ENCODE data around the gene SFMBT1.
A peak's percentile ranks its signal among the peaks of the same experiment; 100 is the strongest.

Gene SFMBT1

GRCh38 chr3:53045518-53046170, at the start of gene SFMBT1:
TSS of gene SFMBT1 (minus strand) at chr3:53046073. CDS start at chr3:52969128, 76,945 bp downstream.
- peak; percentile 20 to 69 for DNase-seq (ENCODE audit: extremely low read depth in 1 of 2, low read depth in 1 of 2)

DNA sequence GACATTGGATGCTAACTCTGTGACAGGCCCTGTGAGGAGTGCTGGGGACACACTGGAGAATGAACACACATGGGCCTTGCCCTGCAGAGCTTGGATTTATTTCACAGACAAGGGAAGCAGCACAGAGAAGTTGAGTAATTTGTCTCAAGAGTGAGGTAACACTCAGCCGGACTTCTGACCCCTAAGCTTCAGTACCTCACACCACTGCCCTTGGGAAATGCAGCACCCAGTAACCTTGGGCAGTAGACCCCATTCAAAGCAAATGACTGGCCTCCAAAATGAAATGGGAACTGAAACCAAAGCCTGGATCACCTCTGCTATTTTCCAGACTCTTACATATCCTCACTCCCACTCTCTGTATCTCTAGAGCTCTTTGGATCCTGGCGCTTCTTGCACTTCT, 47.1 kb upstream of the SFMBT1 start:
- no peak for DNase-seq (ENCODE audit: extremely low read depth in 1 of 2, low read depth in 1 of 2)

DNA sequence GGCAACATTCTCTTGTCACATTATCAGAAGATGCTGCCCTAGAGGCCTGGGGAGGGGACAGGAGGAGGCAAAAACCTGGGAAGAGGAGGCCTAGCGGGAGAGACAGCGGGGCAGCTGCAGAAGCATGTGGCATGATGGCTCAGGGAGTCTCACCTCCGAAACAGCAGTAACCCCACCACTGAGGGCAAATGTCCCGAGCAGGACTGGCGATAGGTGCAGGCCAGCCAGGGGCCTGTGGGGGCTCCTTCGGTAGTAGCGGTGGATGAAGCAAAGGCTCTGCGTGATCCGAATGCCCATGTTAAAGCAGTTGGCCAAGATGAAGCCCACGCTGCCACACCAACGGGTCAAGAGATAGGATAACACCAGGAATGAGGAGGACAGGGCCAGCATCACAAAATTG, 46.3 kb upstream of the SFMBT1 start:
- no peak for DNase-seq (ENCODE audit: extremely low read depth in 1 of 2, low read depth in 1 of 2)

- DNase-seq (ENCODE audit: extremely low read depth in 1 of 2, low read depth in 1 of 2), result no peak
Measured at GRCh38 chr3:53091011-53091410, 45.1 kb upstream of the SFMBT1 start.

DNA sequence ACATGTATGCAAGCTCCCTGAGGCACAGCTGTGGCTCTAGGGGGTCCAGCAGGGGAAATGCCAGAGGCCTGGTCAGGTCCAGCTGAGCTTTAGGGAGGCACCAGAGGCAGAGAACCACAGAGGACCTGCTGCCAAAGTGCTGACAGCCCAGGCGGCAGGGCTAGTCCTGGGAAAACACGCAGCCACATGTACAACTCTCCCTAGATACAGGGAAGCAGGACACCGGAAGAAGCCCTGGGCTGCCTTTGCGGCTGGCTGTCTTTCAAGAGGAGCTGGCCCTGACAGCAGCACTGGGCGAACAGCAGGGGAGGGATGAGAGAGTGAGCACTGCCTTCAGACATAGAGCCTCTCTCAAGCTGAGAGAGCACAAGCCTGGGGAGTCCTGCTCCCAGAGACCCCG, 43.6 kb upstream of the SFMBT1 start:
- no peak for DNase-seq (ENCODE audit: extremely low read depth in 1 of 2, low read depth in 1 of 2)

DNA sequence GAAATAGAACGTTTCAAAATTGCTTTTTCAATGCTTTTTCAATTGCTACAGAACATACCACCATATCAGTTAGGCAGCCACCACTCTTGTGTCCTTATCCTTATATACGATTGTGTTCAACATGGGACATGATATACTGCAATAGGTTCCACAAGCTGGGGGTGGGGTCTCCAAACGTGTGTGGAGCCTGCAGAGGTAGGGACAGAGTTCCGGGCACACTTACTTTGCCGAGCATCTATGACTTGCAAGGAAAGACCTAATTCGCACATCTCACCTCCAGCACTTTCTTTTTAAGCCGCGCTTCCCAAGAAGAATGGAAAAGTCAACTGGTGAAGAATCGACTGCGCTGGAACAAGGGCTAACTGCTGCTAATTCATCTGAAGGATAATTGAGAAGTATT, 39.6 kb upstream of the SFMBT1 start:
- DNase-seq (ENCODE audit: extremely low read depth in 1 of 2, low read depth in 1 of 2), result no peak

GRCh38 chr3:53084310-53085001, 38.6 kb upstream of the SFMBT1 start:
- DNase-seq (ENCODE audit: extremely low read depth in 1 of 2, low read depth in 1 of 2), result no peak

- DNase-seq (ENCODE audit: extremely low read depth in 1 of 2, low read depth in 1 of 2), result no peak
Measured at GRCh38 chr3:53083949-53084309, 38.1 kb upstream of the SFMBT1 start.

DNA sequence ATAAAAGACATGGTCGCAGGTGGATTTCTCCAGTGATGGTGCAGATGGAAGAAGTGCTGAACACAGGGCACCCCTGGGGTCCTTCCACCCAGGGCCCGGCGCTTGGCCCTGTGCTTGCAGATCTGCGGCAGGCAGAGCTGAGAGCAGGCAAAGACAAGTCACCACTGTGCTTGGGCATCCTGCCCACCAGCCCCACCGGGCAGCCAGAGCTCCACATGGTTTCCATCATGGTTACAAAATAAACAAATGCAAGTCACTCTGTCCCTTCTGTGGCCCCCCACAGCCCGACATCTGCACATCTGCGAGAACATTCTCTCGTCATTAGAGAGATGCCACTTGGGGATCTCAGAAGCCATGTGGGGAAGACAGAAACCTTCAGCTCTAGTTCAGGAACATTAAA, 37.6 kb upstream of the SFMBT1 start:
- DNase-seq (ENCODE audit: extremely low read depth in 1 of 2, low read depth in 1 of 2), result no peak

DNA sequence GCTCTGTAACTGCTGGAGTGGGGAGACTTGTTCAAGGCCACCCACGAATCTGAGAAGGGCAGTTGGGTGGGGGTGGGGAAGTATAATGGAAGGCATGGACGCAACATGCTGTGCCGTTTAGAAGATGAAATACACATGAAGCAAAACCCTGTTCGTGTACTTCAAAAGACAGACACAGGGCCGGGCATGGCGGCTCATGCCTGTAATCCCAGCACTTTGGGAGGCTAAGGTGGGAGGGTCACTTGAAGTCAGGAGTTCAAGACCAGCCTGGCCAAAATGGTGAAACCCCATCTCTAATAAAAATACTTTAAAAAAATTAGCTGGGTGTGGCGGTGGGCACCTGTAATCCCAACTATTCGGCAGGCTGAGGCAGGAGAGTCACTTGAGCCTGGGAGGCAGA, 36.9 kb upstream of the SFMBT1 start:
- no peak for DNase-seq (ENCODE audit: extremely low read depth in 1 of 2, low read depth in 1 of 2)

DNA sequence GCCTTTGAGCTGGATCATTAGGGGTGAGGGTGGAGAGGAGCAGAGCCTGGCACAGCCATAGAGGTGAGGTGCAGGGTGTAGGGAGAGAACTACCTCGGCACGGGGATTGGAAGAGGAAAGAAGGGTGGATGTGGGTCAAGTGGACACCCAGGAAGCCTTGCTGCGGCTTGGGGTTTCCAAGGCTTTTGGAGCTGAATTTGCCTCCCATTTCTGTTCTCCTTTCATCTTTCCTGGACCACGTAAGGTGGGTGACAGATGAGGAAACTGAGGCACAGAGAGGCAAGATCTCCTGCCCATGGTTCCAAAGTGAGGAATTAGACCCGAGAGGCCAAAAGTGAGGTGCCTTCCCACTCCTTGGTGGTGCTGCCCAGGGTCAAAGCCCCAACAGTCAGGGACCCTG, 35.4 kb upstream of the SFMBT1 start:
- DNase-seq (ENCODE audit: extremely low read depth in 1 of 2, low read depth in 1 of 2), result no peak

- no peak for DNase-seq (ENCODE audit: extremely low read depth in 1 of 2, low read depth in 1 of 2)
Measured at GRCh38 chr3:53080612-53081205, 34.8 kb upstream of the SFMBT1 start.

GRCh38 chr3:53079791-53080555, 34.1 kb upstream of the SFMBT1 start:
- DNase-seq (ENCODE audit: extremely low read depth in 1 of 2, low read depth in 1 of 2), result no peak

DNA sequence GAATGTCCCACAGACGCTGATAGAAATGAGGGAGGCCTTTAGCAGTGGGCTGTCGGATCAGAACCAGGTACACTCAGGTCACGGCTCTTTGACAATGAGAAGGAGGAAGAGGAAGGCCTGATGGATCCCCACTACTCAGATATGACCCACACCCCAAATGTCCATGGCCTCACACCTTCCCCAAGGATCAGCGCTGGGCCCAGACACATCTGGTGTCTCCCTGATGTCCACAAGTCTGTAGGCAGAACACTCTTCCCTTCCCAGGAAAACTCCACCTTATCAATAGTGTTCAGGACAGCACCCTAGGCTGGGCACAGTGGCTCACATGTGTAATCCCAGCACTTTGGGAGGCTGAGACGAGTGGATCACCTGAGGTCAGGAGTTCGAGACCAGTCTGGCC, 33.3 kb upstream of the SFMBT1 start:
- no peak for DNase-seq (ENCODE audit: extremely low read depth in 1 of 2, low read depth in 1 of 2)

GRCh38 chr3:53078656-53079055, 32.8 kb upstream of the SFMBT1 start:
- DNase-seq (ENCODE audit: extremely low read depth in 1 of 2, low read depth in 1 of 2), result no peak

DNA sequence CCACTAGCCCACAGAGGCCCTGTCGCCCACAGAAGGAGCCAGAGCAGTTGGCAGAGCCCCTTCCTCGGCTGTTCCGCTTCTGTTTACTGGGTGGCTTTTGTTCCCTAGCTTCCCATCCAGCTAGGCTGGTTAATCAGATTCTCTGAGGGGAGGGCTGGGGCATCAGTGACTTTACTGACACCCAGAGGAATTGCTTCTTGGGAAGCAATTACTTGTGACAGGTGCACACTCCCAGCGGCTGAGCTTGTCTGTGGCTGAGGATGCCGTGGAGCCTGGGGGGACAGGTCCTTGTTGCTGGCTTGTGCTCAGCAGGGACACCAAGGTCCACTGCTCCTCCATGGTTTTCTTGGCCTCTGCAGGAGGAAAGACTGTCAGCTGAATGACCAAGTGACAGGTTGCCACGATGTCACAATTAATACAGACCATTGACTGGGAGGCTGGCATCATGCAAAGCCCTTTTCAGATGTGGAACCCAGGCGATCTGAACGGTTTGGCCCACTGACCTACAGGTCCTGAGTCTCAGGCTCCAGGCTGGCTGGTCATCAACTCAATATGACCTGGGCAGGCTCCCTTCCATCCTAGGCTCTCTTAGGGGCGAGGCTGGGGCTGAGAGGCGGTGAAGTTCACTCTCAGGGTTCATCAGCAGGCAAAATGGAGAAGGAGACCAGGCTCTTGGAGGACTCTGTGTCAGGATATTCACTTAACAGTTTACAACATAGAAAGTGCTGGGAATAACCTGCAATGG, 31.8 kb upstream of the SFMBT1 start:
- no peak for DNase-seq (ENCODE audit: extremely low read depth in 1 of 2, low read depth in 1 of 2)

DNA sequence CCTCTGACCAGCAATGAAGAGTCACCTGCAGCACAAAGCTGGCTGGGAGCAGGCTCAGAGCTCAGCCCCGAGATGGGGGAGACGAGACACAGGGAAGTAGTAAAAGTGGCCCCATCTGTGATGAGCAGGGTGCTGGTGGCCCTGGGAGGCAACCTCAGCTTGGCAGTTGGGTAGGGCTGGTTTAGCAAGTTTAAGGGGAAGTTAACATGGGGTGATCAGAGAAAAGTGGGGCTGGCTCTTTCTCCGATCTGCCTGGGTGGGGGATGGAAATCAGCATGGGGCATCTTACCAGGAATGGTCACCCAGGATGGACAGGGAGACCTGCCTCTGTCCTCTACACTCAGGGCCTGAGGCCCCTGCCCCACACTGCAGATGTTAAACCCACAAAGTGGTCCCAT, 29.9 kb upstream of the SFMBT1 start:
- DNase-seq (ENCODE audit: extremely low read depth in 1 of 2, low read depth in 1 of 2), result no peak

- no peak for DNase-seq (ENCODE audit: extremely low read depth in 1 of 2, low read depth in 1 of 2)
Measured at GRCh38 chr3:53074761-53075742, 29.2 kb upstream of the SFMBT1 start.

- no peak for DNase-seq (ENCODE audit: extremely low read depth in 1 of 2, low read depth in 1 of 2)
Measured at GRCh38 chr3:53074366-53074696, 28.5 kb upstream of the SFMBT1 start.

Measured in activated CD8-positive, alpha-beta memory T cell treated with anti-CD3 and anti-CD28 coated beads for 1 hour (primary cell).